ENCODE data around the gene PEX10.

The PEX10 gene

GRCh38 chr1:2425892-2426291 is 13.5 kb upstream of the PEX10 start:
- no peak for DNase-seq (ENCODE audit: low read depth)

GRCh38 chr1:2422523-2422922 is 10.2 kb upstream of the PEX10 start:
- no peak for DNase-seq (ENCODE audit: low read depth)

- DNase-seq (ENCODE audit: low read depth), result no peak
Observed at GRCh38 chr1:2419416-2419815, 7.1 kb upstream of the PEX10 start.

- DNase-seq (ENCODE audit: low read depth), result no peak
Observed at GRCh38 chr1:2418791-2419320, 6.5 kb upstream of the PEX10 start.

- no peak for DNase-seq (ENCODE audit: low read depth)
Observed at GRCh38 chr1:2417833-2418225, 5.5 kb upstream of the PEX10 start.

- no peak for DNase-seq (ENCODE audit: low read depth)
Observed at GRCh38 chr1:2417083-2417832, 4.9 kb upstream of the PEX10 start.

- DNase-seq (ENCODE audit: low read depth), result peak; percentile 18
Observed at GRCh38 chr1:2416403-2416802, 4.0 kb upstream of the PEX10 start.

GRCh38 chr1:2415801-2416208 is 3.4 kb upstream of the PEX10 start:
- peak; percentile 13 for DNase-seq (ENCODE audit: low read depth)

- no peak for DNase-seq (ENCODE audit: low read depth)
Observed at GRCh38 chr1:2415337-2415736, 3.0 kb upstream of the PEX10 start.

- peak; percentile 74 for DNase-seq (ENCODE audit: low read depth)
Observed at GRCh38 chr1:2414297-2414958, 2.1 kb upstream of the PEX10 start.

GRCh38 chr1:2413495-2414296 is 1.3 kb upstream of the PEX10 start:
- peak; percentile 14 for DNase-seq (ENCODE audit: low read depth)

GRCh38 chr1:2412773-2413494 is 570 bp upstream of the PEX10 start:
- no peak for DNase-seq (ENCODE audit: low read depth)

- peak; percentile 9 for DNase-seq (ENCODE audit: low read depth)
Observed at GRCh38 chr1:2411801-2412394, 466 bp downstream of the PEX10 start.

- no peak for DNase-seq (ENCODE audit: low read depth)
Observed at GRCh38 chr1:2409745-2410144, 2.6 kb downstream of the PEX10 start.

- no peak for DNase-seq (ENCODE audit: low read depth)
Observed at GRCh38 chr1:2408859-2409276, 3.5 kb downstream of the PEX10 start.

- DNase-seq (ENCODE audit: low read depth), result no peak
Observed at GRCh38 chr1:2408456-2408855, 3.9 kb downstream of the PEX10 start.

GRCh38 chr1:2407991-2408275 is 4.4 kb downstream of the PEX10 start:
- DNase-seq (ENCODE audit: low read depth), result no peak

- DNase-seq (ENCODE audit: low read depth), result no peak
Observed at GRCh38 chr1:2407166-2407990, 5.0 kb downstream of the PEX10 start.

- no peak for DNase-seq (ENCODE audit: low read depth)
Observed at GRCh38 chr1:2406451-2407041, 5.8 kb downstream of the PEX10 start.

- DNase-seq (ENCODE audit: low read depth), result no peak
Observed at GRCh38 chr1:2405588-2406295, 6.6 kb downstream of the PEX10 start.

Data from activated T-cell treated with anti-CD3 and anti-CD28 coated beads for 1 hour (primary cell).